ENCODE results near the gene TAB2. TPM values are rescaled to one million over a fixed set of nuclear protein-coding genes. Genes with fewer than 3 reads are reported as not detected.

TAB2 gene
- total and polyA plus RNA-seq, 2 experiments from 2014 or later = 13.8 to 39.0 TPM

- H3K9me3 ChIP-seq (ENCODE audit: low read depth) = no peaks in the 10 kb centered on the region
- no peak overlapping the region for H3K4me3 ChIP-seq
- DNase-seq (ENCODE audit: low read depth in 1 of 2, low spot score in 1 of 2) = no peak
- TF ChIP-seq CTCF (IDR thresholded peaks at IDR 0.05; ENCODE audit: low read depth, low read length) = no peak
- no peaks in the 10 kb centered on the region for H3K4me1 ChIP-seq (ENCODE audit: low read depth)
- H3K27ac ChIP-seq = no peak overlapping the region
- H3K36me3 ChIP-seq = no peaks in the 10 kb centered on the region
- no peaks in the 10 kb centered on the region for H3K27me3 ChIP-seq
Measured at GRCh38 chr6:149433881-149434280, 116.4 kb downstream of the TAB2 start.

- no peak overlapping the region for H3K27ac ChIP-seq
- no peaks in the 10 kb centered on the region for H3K27me3 ChIP-seq
- TF ChIP-seq CTCF (IDR thresholded peaks at IDR 0.05; ENCODE audit: low read depth, low read length) = no peak
- H3K4me3 ChIP-seq = no peak overlapping the region
- H3K4me1 ChIP-seq (ENCODE audit: low read depth) = no peaks in the 10 kb centered on the region
- no peak for DNase-seq (ENCODE audit: low read depth in 1 of 2, low spot score in 1 of 2)
- no peaks in the 10 kb centered on the region for H3K9me3 ChIP-seq (ENCODE audit: low read depth)
- no peaks in the 10 kb centered on the region for H3K36me3 ChIP-seq
Measured at GRCh38 chr6:149435919-149436586, 118.5 kb downstream of the TAB2 start.

- no peak overlapping the region for H3K27ac ChIP-seq
- H3K4me3 ChIP-seq = no peak overlapping the region
- H3K36me3 ChIP-seq = no peaks in the 10 kb centered on the region
- H3K4me1 ChIP-seq (ENCODE audit: low read depth) = no peaks in the 10 kb centered on the region
- TF ChIP-seq CTCF (IDR thresholded peaks at IDR 0.05; ENCODE audit: low read depth, low read length) = no peak
- H3K27me3 ChIP-seq = no peaks in the 10 kb centered on the region
- DNase-seq (ENCODE audit: low read depth in 1 of 2, low spot score in 1 of 2) = no peak
- H3K9me3 ChIP-seq (ENCODE audit: low read depth) = no peaks in the 10 kb centered on the region
Measured at GRCh38 chr6:149436647-149437046, 119.1 kb downstream of the TAB2 start.

- Histone ChIP-seq H3K4me3 (no peak overlapping the region), H3K9me3 (ENCODE audit: low read depth) (no peaks in the 10 kb centered on the region), H3K27me3 (no peaks in the 10 kb centered on the region), H3K36me3 (no peaks in the 10 kb centered on the region), H3K4me1 (ENCODE audit: low read depth) (no peaks in the 10 kb centered on the region), H3K27ac (no peak overlapping the region)
- no peak for TF ChIP-seq CTCF (IDR thresholded peaks at IDR 0.05; ENCODE audit: low read depth, low read length)
- no peak for DNase-seq (ENCODE audit: low read depth in 1 of 2, low spot score in 1 of 2)
Measured at GRCh38 chr6:149437212-149437611, 119.7 kb downstream of the TAB2 start.

- Histone ChIP-seq H3K4me1 (ENCODE audit: low read depth) (no peaks in the 10 kb centered on the region), H3K36me3 (no peaks in the 10 kb centered on the region), H3K27me3 (no peaks in the 10 kb centered on the region), H3K4me3 (no peak overlapping the region), H3K27ac (no peak overlapping the region), H3K9me3 (ENCODE audit: low read depth) (no peaks in the 10 kb centered on the region)
- DNase-seq (ENCODE audit: low read depth in 1 of 2, low spot score in 1 of 2) = no peak
- no peak for TF ChIP-seq CTCF (IDR thresholded peaks at IDR 0.05; ENCODE audit: low read depth, low read length)
Measured at GRCh38 chr6:149438855-149439254, 121.3 kb downstream of the TAB2 start.
